Omental fat pad (tissue), 4 donors: ENCODE results near the gene PHPT1. TPM values are rescaled to one million over a fixed set of nuclear protein-coding genes. Genes with fewer than 3 reads are reported as not detected.
A peak's percentile ranks its signal among the peaks of the same experiment; 100 is the strongest.

Experiments used
- ATAC-seq: fragments of 150-250 bp; one replicate; pipeline ENCODE4 v1.9.1; 2016; ENCODE audit warnings: mild to moderate bottlenecking, moderate library complexity; ENCODE audit not compliant: low FRiP score
- DNase-seq: peaks from one replicate; pipeline ENCODE4 v3.0.0-alpha.2; 2019; ENCODE audit warnings: low spot score
- total RNA-seq, 4 donors: library from RNA; depleted of rRNA; stranded (reverse); fragments of >200 nt; gene quantifications; one replicate each; pipeline ENCODE4 v1.1.0, GENCODE V29; 2016
- TF ChIP-seq, protein P1 (sequence below), 3 donors: fragments of 450-650 bp; IDR thresholded peaks; one replicate each; pipeline ENCODE4 v1.5.1; 2016 to 2017; ENCODE audit warnings: antibody characterized with exemption in 3 of 3, mild to moderate bottlenecking in 3 of 3, moderate library complexity in 2 of 3

The PHPT1 gene
- total RNA-seq, 4 donors from 2014 or later = 27.1 to 53.9 (median 40.9) TPM

DNA sequence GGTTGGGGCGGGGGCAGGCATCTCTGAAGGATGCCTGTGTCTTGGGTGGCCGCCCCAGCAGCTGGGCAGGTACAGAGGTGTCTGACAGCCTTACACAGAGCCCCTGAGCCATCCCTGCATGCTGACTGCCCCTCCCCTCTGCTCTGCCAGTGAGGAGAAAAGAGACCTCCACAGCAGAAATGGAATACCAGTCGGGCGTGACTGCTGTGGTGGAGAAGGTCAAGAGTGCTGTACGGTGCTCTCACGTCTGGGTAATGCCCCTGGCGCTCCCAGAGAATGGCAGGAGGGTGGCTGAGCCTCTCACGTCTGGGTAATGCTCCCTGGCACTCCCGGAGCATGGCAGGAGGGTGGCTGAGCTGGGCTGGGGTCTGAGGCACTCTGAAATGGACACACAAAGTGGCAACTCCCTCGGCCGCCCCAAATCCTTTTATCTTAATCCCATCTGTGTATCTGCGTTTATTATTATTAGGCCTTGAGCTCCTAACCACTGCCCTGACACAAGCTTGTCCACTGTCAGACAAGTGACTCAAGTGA lies 43.9 kb upstream of the PHPT1 start:
- DNase-seq (peak; percentile 5), ATAC-seq (no peak)
- TF ChIP-seq, protein P1, sequence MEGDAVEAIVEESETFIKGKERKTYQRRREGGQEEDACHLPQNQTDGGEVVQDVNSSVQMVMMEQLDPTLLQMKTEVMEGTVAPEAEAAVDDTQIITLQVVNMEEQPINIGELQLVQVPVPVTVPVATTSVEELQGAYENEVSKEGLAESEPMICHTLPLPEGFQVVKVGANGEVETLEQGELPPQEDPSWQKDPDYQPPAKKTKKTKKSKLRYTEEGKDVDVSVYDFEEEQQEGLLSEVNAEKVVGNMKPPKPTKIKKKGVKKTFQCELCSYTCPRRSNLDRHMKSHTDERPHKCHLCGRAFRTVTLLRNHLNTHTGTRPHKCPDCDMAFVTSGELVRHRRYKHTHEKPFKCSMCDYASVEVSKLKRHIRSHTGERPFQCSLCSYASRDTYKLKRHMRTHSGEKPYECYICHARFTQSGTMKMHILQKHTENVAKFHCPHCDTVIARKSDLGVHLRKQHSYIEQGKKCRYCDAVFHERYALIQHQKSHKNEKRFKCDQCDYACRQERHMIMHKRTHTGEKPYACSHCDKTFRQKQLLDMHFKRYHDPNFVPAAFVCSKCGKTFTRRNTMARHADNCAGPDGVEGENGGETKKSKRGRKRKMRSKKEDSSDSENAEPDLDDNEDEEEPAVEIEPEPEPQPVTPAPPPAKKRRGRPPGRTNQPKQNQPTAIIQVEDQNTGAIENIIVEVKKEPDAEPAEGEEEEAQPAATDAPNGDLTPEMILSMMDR (IDR thresholded peaks at IDR 0.05) = no peak

DNA sequence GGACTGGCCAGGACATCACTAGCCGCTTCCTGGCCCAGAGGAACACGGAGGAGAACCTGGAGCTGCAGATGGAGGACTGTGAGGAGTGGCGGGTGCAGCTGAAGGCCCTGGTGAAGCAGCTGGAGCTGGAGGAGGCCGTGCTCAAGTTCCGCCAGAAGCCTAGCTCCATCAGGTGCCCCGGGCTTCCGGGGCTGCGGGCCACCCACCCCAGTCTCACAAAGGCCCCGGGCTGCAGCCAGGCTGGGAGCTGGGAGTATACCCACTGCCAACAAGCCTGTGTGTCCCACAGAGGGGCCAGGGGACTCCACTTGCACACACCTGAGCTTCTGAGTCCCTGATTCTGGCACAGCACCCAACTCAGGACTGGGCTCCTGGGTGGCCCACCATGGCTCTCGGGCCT lies 43.1 kb upstream of the PHPT1 start:
- no peak for ATAC-seq
- TF ChIP-seq, protein P1 (IDR thresholded peaks at IDR 0.05) = no peak
- peak; percentile 13 for DNase-seq

DNA sequence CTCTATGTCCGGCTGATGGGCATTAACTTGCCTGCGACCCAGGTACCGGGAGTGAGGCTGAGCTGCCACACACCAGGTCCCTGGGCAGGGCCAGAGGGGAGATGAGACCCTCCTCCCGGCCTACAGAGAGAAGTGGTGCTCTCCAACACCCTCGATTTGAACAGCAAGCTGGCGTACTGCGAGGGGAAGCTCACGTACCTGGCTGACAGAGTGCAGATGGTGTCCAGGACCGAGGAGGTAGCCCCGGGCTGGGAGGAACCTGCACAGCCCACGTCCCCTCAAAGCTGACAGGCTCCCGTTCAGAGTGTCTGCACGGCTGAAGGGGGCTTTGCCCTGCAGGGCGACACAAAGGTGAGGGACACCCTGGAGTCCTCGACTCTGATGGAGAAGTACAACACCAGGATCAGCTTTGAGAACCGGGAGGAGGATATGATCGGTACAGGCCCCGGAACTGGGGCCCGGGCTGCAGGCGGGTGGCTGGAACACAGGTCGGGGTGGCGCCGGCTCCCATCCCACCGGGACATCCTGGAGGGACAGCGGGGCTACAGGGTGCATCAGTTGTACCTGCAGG lies 42.5 kb upstream of the PHPT1 start:
- TF ChIP-seq, protein P1 (IDR thresholded peaks at IDR 0.05) = no peak
- ATAC-seq = no peak
- DNase-seq = peak; percentile 9

DNA sequence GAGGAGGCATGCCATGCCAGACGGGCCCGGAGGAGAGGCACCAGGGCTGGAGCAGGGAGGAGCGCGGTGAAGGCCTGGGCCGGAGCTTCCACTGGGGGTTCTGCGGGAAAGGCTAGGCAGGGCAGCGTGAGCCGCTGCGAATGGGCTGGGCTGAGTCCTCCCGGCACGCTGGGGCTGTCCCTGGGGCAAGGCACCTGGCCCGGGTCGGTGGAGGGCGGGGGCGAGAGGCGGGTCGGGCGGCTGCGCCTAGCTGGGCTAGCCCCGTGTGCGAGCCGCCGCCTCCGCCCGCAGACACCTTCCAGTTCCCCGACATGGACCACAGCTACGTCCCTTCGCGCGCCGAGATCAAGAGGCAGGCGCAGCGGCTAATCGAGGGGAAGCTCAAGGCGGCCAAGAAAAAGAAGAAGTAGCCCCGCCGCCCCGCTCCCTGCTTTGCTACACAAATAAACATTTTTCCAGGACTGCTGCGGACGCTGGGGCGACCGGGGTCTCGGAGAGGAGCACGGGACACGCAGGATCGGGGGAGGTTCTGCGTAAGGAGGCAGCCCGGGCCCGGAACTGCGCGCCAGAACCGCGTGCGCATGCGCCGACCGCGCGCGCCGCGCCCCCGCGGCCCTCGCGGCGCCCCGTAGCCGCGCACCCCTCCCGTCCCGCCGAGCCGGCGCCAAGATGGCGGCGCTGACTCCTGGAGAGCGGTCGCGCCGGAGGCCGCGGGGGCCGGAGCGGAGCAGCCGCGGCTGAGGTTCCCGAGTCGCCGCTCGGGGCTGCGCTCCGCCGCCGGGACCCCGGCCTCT lies 41.7 kb upstream of the PHPT1 start, which contains the start of gene RABL6:
Gene RABL6, plus strand, starts transcription at position 668 of the 794 bp plus-strand sequence. CDS start 249 bp downstream, outside the sequence.
- TF ChIP-seq, protein P1 (IDR thresholded peaks at IDR 0.05) = no peak
- DNase-seq (peak; percentile 20), ATAC-seq (peak; percentile 87)

DNA sequence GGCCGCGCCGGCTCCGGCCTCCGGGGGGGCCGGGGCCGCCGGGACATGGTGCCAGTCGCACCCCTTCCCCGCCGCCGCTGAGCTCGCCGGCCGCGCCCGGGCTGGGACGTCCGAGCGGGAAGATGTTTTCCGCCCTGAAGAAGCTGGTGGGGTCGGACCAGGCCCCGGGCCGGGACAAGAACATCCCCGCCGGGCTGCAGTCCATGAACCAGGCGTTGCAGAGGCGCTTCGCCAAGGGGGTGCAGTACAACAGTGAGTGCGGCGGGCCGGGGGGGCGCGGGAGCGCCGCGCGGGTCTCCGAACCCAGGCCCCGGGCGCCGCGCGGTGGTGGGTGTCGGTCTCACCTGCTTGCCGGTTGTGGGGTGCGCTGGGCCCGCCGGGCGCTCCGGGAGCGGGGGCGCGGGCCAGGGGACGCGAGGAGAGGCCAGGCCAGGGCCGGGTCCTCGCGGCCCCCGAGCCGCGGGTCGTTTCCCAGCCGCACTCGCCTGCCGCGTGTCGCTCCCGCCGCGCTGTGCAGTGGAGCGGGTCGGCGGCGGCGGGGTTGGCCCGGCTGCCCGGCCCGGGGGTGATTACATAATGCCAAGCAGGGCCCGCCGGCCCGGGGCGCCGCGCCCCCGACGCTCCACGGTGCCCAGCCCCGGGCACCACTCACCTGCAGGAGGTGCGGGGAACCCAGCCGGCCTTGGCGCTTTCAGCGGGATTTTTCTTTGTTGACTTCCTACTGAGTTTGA lies 41.0 kb upstream of the PHPT1 start:
- TF ChIP-seq, protein P1 (IDR thresholded peaks at IDR 0.05) = no peak
- DNase-seq = no peak
- peak; percentile 37 for ATAC-seq

DNA sequence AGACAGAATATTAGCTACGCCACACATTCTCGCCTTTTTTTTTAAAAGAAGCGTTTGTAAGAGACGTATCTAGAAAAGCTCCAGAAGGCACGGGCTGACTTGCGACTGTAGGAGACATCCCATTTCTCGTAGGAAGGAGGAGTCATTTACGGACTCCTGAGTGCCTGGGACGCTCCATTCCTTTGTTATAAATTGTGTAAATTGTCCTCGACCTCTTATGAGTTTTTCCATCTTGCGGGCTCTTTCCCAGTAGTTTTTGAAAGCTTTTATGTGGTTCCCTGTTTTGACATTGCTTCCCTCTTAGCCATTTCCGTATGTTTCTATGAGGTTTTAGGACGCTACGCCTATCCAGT lies 40.4 kb upstream of the PHPT1 start:
- TF ChIP-seq, protein P1 (IDR thresholded peaks at IDR 0.05) = no peak

More for the DNA sequence above, 40.4 kb upstream of the PHPT1 start:
- no peak for DNase-seq
- ATAC-seq = no peak
